ENCODE measurements around the gene FAM13A. TPM values are rescaled to one million over a fixed set of nuclear protein-coding genes. Genes with fewer than 3 reads are reported as not detected.

The FAM13A gene
- total and polyA plus RNA-seq, 2 of the 8 experiments (the other 6 are each of a cell fraction or from before 2014, with no cell fraction given) = 7.1 to 16.5 TPM

- DNase-seq (ENCODE audit: low read depth in 1 of 2, low spot score in 2 of 2) = no peak
- Histone ChIP-seq H3K4me1 (replicated peaks in 1 of 4; ENCODE audit: control insufficient read depth in 3 of 4, insufficient read depth in 4 of 4, low read length in 3 of 4) (peaks cover 0 to 6% (median 3%) of the 10 kb centered on the region in 4 experiments; a peak in 5 of 7 replicates), H3K23me2 (ENCODE audit: low read depth, low read length) (no peaks in the 10 kb centered on the region), H3K14ac (ENCODE audit: insufficient read length) (no peak overlapping the region), H2AK5ac (ENCODE audit: low read depth, low read length) (no peak overlapping the region), H3K79me1 (ENCODE audit: low read depth, low read length) (no peaks in the 10 kb centered on the region), H3K18ac (ENCODE audit: extremely low read depth, low read length) (no peak overlapping the region), H2BK20ac (ENCODE audit: low read length) (no peak overlapping the region), H3K27ac (ENCODE audit: low read depth, low read length) (no peak overlapping the region), H3K79me2 (ENCODE audit: control insufficient read depth in 1 of 2, insufficient read depth in 2 of 2, low read length in 2 of 2) (no peaks in the 10 kb centered on the region), H3K4me2 (ENCODE audit: insufficient read depth in 1 of 2, low read depth in 2 of 2, low read length in 2 of 2) (no peak overlapping the region), H3K23ac (ENCODE audit: insufficient read length) (no peak overlapping the region), H4K20me1 (replicated peaks in 1 of 2; ENCODE audit: control insufficient read depth in 1 of 2, insufficient read depth in 2 of 2, low read length in 2 of 2) (no peaks in the 10 kb centered on the region), H2BK5ac (ENCODE audit: low read depth, low read length) (no peak overlapping the region), H4K8ac (ENCODE audit: extremely low read depth, insufficient read depth, low read length) (no peak overlapping the region), H3K9ac (replicated peaks in 1 of 4; ENCODE audit: extremely low read depth in 1 of 4, low read depth in 3 of 4, low read length in 3 of 4) (no peak overlapping the region), H4K91ac (replicated peaks; ENCODE audit: insufficient read length, low read length) (no peak overlapping the region), H2BK15ac (ENCODE audit: low read length) (no peak overlapping the region), H3K4me3 (ENCODE audit: extremely low read depth in 1 of 4, insufficient read depth in 2 of 4, low read depth in 3 of 4, low read length in 4 of 4) (no peak overlapping the region), H3K36me3 (ENCODE audit: control insufficient read depth in 2 of 4, insufficient read depth in 4 of 4, low read length in 3 of 4) (no peaks in the 10 kb centered on the region; a peak in 1 of 8 replicates), H3K4ac (replicated peaks; ENCODE audit: insufficient read length, low read depth, low read length) (no peak overlapping the region), H2BK12ac (ENCODE audit: low read depth, low read length) (no peak overlapping the region), H4K5ac (ENCODE audit: insufficient read length, low read depth, low read length) (no peak overlapping the region), H2AFZ (ENCODE audit: low read length) (no peak overlapping the region), H2BK120ac (replicated peaks; ENCODE audit: low read depth, low read length) (no peak overlapping the region), H3K56ac (replicated peaks; ENCODE audit: insufficient read length, low read depth, low read length) (no peak overlapping the region), H3K9me3 (ENCODE audit: insufficient read depth in 2 of 2, low read depth in 1 of 2, low read length in 1 of 2) (peaks cover 6 to 12% of the 10 kb centered on the region in 2 experiments; a peak in 3 of 4 replicates), H3K27me3 (replicated peaks in 1 of 4; ENCODE audit: control insufficient read depth in 3 of 4, extremely low read depth in 1 of 4, insufficient read depth in 3 of 4, low read length in 3 of 4) (no peaks in the 10 kb centered on the region)
- POLR2A ChIA-PET (ENCODE audit: partially characterized antibody) = no interaction called here
- FAIRE-seq = no peak
- CTCF ChIA-PET (ENCODE audit: partially characterized antibody) = interaction anchor here (1.0 kb wide), 1 partner anchor 137 kb away, joined by 3 read pairs; no protein-coding TSS in a partner anchor
- 76% methylated on average over 3 of the region's 3 CpGs; no CpG with 5 or more reads in 1 of the 2 experiments for WGBS, 2 experiments (ENCODE audit: extremely low coverage in 1 of 2, insufficient coverage in 1 of 2, insufficient read length in 1 of 2, insufficient replicate concordance in 2 of 2, low coverage in 1 of 2, low lambda C conversion rate in 2 of 2, missing lambda C conversion rate in 1 of 2)
- TF ChIP-seq KDM1A (IDR thresholded peaks at IDR 0.05; ENCODE audit: borderline replicate concordance, low read length) (no peak), YY1 (IDR thresholded peaks at IDR 0.05; ENCODE audit: low read depth, low read length) (no peak), KDM5A (IDR thresholded peaks at IDR 0.05; ENCODE audit: low read length) (no peak), CREB1 (IDR thresholded peaks at IDR 0.05) (no peak), E2F6 (IDR thresholded peaks at IDR 0.05) (no peak), SAP30 (IDR thresholded peaks at IDR 0.05; ENCODE audit: insufficient read depth, insufficient replicate concordance, low read length) (no peak), TCF12 (IDR thresholded peaks at IDR 0.05; ENCODE audit: low read depth, low read length) (no peak), BACH1 (IDR thresholded peaks at IDR 0.05; ENCODE audit: low read length) (no peak), POU5F1 (IDR thresholded peaks at IDR 0.05; ENCODE audit: low read depth, low read length) (no peak), ZNF274 (IDR thresholded peaks at IDR 0.05; ENCODE audit: borderline replicate concordance, extremely low read depth, low read length) (no peak)
Observed at GRCh38 chr4:88955580-88956380, 101.2 kb downstream of the FAM13A start.

Measured in H1 (cell line).